Fibroblast of villous mesenchyme (primary cell): ENCODE data around the gene EPB41L3. TPM values are rescaled to one million over a fixed set of nuclear protein-coding genes. Genes with fewer than 3 reads are reported as not detected.

Experiments
- DNase-seq: peaks from one replicate; pipeline ENCODE4 v3.0.0-alpha.2; 2010; ENCODE audit warnings: low read depth
- H3K4me3 ChIP-seq: 2 replicates; pipeline ENCODE4 v1.5.1; 2011; ENCODE audit warnings: low read depth, mild to moderate bottlenecking, low read length
- CTCF ChIP-seq: IDR thresholded peaks from 2 replicates; pipeline ENCODE4 v1.5.1; 2012; ENCODE audit warnings: low read depth, mild to moderate bottlenecking, low read length; ENCODE audit not compliant: insufficient read depth
- total RNA-seq: library from RNA; depleted of rRNA; stranded (reverse); fragments of >200 nt; gene quantifications from 2 replicates; pipeline ENCODE4 v1.2.3, GENCODE V29; 2012

EPB41L3 gene
- total RNA-seq, 1 donor, result 0.43 TPM

- DNase-seq, result no peak
- no peak for TF ChIP-seq CTCF
- no peak overlapping the region for H3K4me3 ChIP-seq
These were observed 150.0 kb downstream of the EPB41L3 start for GRCh38 chr18:5393779-5394178.

- no peak for DNase-seq
- H3K4me3 ChIP-seq, result no peak overlapping the region
- no peak for TF ChIP-seq CTCF
These were observed 152.4 kb downstream of the EPB41L3 start for GRCh38 chr18:5391409-5391808.

- TF ChIP-seq CTCF, result no peak
- no peak for DNase-seq
- no peak overlapping the region for H3K4me3 ChIP-seq
These were observed 154.4 kb downstream of the EPB41L3 start for GRCh38 chr18:5389356-5389755.

GRCh38 chr18:5388896-5389295 lies 154.9 kb downstream of the EPB41L3 start:
- no peak for TF ChIP-seq CTCF
- no peak for DNase-seq
- no peak overlapping the region for H3K4me3 ChIP-seq

- no peak overlapping the region for H3K4me3 ChIP-seq
- no peak for DNase-seq
- TF ChIP-seq CTCF, result no peak
These were observed 163.2 kb downstream of the EPB41L3 start for GRCh38 chr18:5380586-5380985.

- TF ChIP-seq CTCF, result no peak
- no peak overlapping the region for H3K4me3 ChIP-seq
- no peak for DNase-seq
These were observed 166.8 kb downstream of the EPB41L3 start for GRCh38 chr18:5376986-5377385.

GRCh38 chr18:5370332-5370731 lies 173.5 kb downstream of the EPB41L3 start:
- no peak for TF ChIP-seq CTCF
- DNase-seq, result no peak
- H3K4me3 ChIP-seq, result no peak overlapping the region
